A549 (cell line): ENCODE results near the gene ABCA1. TPM values are rescaled to one million over a fixed set of nuclear protein-coding genes. Genes with fewer than 3 reads are reported as not detected.

Experiments
- ATAC-seq, 2 experiments: fragments of 200-7000 bp in 1 of 2; fragments of >200 bp in 1 of 2; cut with Nextera tagmentation in 1 of 2; cut with Tn5 transposase in 1 of 2; 3 replicates each; pipeline versions ENCODE4 v1.8.0 to v1.9.1; 2018 to 2020; ENCODE audit warnings: mild to moderate bottlenecking in 1 of 2, moderate library complexity in 1 of 2
- CTCF ChIA-PET: fragments of 300-600 bp; sonication (Branson Sonifier 250); formaldehyde crosslinking; extraction: SDS; loops from one replicate; lab custom pipeline; 2021; ENCODE audit warnings: antibody characterized with exemption, inconsistent platforms; lab: Yijun Ruan, JAX
- POLR2A ChIA-PET: fragments of 350-600 bp; formaldehyde crosslinking; extraction: SDS; loops from one replicate; lab custom pipeline; 2021; ENCODE audit warnings: antibody characterized with exemption, inconsistent platforms; lab: Yijun Ruan, JAX
- DNase-seq, 2 experiments: peaks; one replicate each; pipeline versions ENCODE4 v3.0.0 to v3.0.0-alpha.2; 2011 to 2016; ENCODE audit warnings: low read depth in 1 of 2, low spot score in 1 of 2
- FAIRE-seq: peaks from 2 replicates; lab custom pipeline; 2011; peaks lifted over from hg19 to GRCh38; lab: Jason Lieb, UNC
- H3K27ac ChIP-seq, 2 experiments: fragments of >200 bp; sonication (Bioruptor Twin); formaldehyde crosslinking; 3 replicates each; pipeline ENCODE4 v1.5.1; 2016 to 2017
- H3K4me1 ChIP-seq: fragments of >200 bp; sonication (Bioruptor Twin); formaldehyde crosslinking; 3 replicates; pipeline ENCODE4 v1.6.1; 2016
- H3K4me2 ChIP-seq: fragments of >200 bp; sonication (Bioruptor Twin); formaldehyde crosslinking; 3 replicates; pipeline ENCODE4 v1.6.1; 2016
- H3K4me3 ChIP-seq: fragments of >200 bp; sonication (Bioruptor Twin); formaldehyde crosslinking; 3 replicates; pipeline ENCODE4 v1.5.1; 2016
- H3K9me3 ChIP-seq: fragments of >200 bp; sonication (Bioruptor Twin); formaldehyde crosslinking; 3 replicates; pipeline ENCODE4 v1.6.1; 2016
- BHLHE40 ChIP-seq: IDR thresholded peaks from 2 replicates; pipeline ENCODE4 v1.6.1; 2012; ENCODE audit warnings: low read depth, low read length, inconsistent platforms
- CEBPB ChIP-seq, 2 experiments: fragments of >200 bp in 1 of 2; sonication (Bioruptor Twin) in 1 of 2; formaldehyde crosslinking in 1 of 2; IDR thresholded peaks; 2 replicates each; pipeline ENCODE4 v1.6.1; 2012 to 2016
- CHD2 ChIP-seq: fragments of 150-350 bp; IDR thresholded peaks from 2 replicates; pipeline ENCODE4 v1.6.1; 2014; ENCODE audit warnings: low read length; ENCODE audit not compliant: partially characterized antibody
- CHD4 ChIP-seq: fragments of 200-600 bp; sonication (generic); IDR thresholded peaks from 2 replicates; pipeline ENCODE4 v1.6.1; 2016; ENCODE audit warnings: antibody characterized with exemption, mild to moderate bottlenecking, borderline replicate concordance
- E2F6 ChIP-seq: IDR thresholded peaks from 2 replicates; pipeline ENCODE4 v1.6.1; 2012; ENCODE audit warnings: low read depth, borderline replicate concordance
- ELK1 ChIP-seq: fragments of 150-350 bp; IDR thresholded peaks from 2 replicates; pipeline ENCODE4 v1.6.1; 2014; ENCODE audit warnings: low read depth, mild to moderate bottlenecking, low read length
- ESRRA ChIP-seq: fragments of 150-350 bp; IDR thresholded peaks from 2 replicates; pipeline ENCODE4 v1.6.1; 2014; ENCODE audit warnings: mild to moderate bottlenecking, low read length, borderline replicate concordance
- FOSB ChIP-seq: fragments of 250-450 bp; sonication (Bioruptor Pico); IDR thresholded peaks from 2 replicates; pipeline ENCODE4 v1.5.0; 2020; ENCODE audit warnings: mild to moderate bottlenecking, moderate library complexity
- FOSL2 ChIP-seq, 2 experiments: fragments of 450-650 bp in 1 of 2; fragments of >200 bp in 1 of 2; sonication (Bioruptor Twin) in 1 of 2; formaldehyde crosslinking; IDR thresholded peaks; 2 replicates each; pipeline versions ENCODE4 v1.5.0 to v1.6.1; 2016 to 2020; ENCODE audit warnings: mild to moderate bottlenecking in 1 of 2, moderate library complexity in 1 of 2
- FOXS1 ChIP-seq: fragments of 250-450 bp; sonication (Bioruptor Pico); IDR thresholded peaks from 2 replicates; pipeline ENCODE4 v1.5.0; 2020; ENCODE audit warnings: mild to moderate bottlenecking, moderate library complexity
- HOXA7 ChIP-seq: fragments of 250-450 bp; sonication (Bioruptor Pico); IDR thresholded peaks from 2 replicates; pipeline ENCODE4 v1.5.0; 2020; ENCODE audit warnings: mild to moderate bottlenecking, moderate library complexity
- HOXB13 ChIP-seq: fragments of 250-450 bp; sonication (Bioruptor Pico); IDR thresholded peaks from 2 replicates; pipeline ENCODE4 v1.5.0; 2020; ENCODE audit warnings: low read depth, mild to moderate bottlenecking, moderate library complexity
- JUN ChIP-seq, 2 experiments: fragments of >200 bp; sonication (Bioruptor Twin); formaldehyde crosslinking; IDR thresholded peaks; 2 replicates in 1 of 2; 3 replicates in 1 of 2; pipeline ENCODE4 v1.6.1; 2016 to 2017
- NR3C1 ChIP-seq: fragments of >200 bp; sonication (Bioruptor Twin); formaldehyde crosslinking; IDR thresholded peaks from 3 replicates; pipeline ENCODE4 v1.6.1; 2017
- PHF8 ChIP-seq: fragments of 200-600 bp; sonication (generic); IDR thresholded peaks from 2 replicates; pipeline ENCODE4 v1.6.1; 2016; ENCODE audit warnings: low read depth, mild to moderate bottlenecking, antibody characterized with exemption, moderate library complexity, borderline replicate concordance
- ZC3H11A ChIP-seq: fragments of 450-650 bp; IDR thresholded peaks from 2 replicates; pipeline ENCODE4 v1.6.1; 2014; ENCODE audit warnings: antibody characterized with exemption, mild to moderate bottlenecking
- ZSCAN20 ChIP-seq: fragments of 250-450 bp; sonication (Bioruptor Pico); IDR thresholded peaks from 2 replicates; pipeline ENCODE4 v1.8.0; 2022; ENCODE audit warnings: mild to moderate bottlenecking, moderate library complexity
- WGBS: methylation state at CpG from one replicate; pipeline ENCODE4 v1.1.6; 2017; ENCODE audit errors: missing lambda C conversion rate; 5-methylcytosine and 5-hydroxymethylcytosine counted together
- polyA plus RNA-seq, 4 experiments: library from polyadenylated mRNA; depleted of rRNA in 3 of 4; stranded (reverse); fragments of >200 nt; fragmentation: RNase III in 1 of 4; extraction: RNeasy Plus Mini Kit Qiagen cat#74134 plus additional on column Dnase treatment in 1 of 4; gene quantifications; 2 replicates in 3 of 4; 3 replicates in 1 of 4; pipeline ENCODE4 v1.2.3, GENCODE V29; 2011 to 2017

ABCA1 gene
- polyA plus RNA-seq, 2 of the 4 experiments (the other 2 are of a cell fraction) = 3.6 to 12.0 TPM

DNA sequence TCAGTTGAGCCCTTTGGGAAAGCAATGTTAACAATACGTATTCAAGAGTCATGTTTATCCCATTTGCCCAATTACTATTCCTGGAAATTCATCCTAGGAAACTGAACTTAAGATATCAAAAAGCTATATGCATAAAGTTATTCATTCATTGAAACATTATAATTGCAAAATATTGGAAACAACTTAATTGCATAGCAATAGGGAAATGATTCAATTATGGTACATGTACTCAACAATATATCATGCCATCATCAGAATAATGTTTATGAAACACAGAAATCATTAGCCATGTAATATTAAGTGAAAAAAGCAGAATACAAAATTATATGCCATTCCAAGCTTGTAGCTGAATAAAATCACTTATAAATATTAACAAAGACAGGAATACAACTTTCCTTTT is 35.3 kb downstream of the ABCA1 start:
- no peaks in the 10 kb centered on the region for H3K4me1 ChIP-seq
- no peak for ATAC-seq
- 96% methylated on average over 1 of the region's 1 CpG for WGBS
- no peak for DNase-seq
- CTCF ChIA-PET = interaction anchor here (1.1 to 1.6 kb wide), 4 partner anchors 13 to 265 kb away, joined by 3 to 6 read pairs (median 4); no protein-coding TSS in a partner anchor
- H3K4me2 ChIP-seq = no peak overlapping the region
- FAIRE-seq = no peak
- H3K9me3 ChIP-seq = no peaks in the 10 kb centered on the region
- no peak overlapping the region for H3K27ac ChIP-seq
- TF ChIP-seq E2F6 (no peak), ZSCAN20 (CRISPR knock-in tag) (no peak), JUN (IDR thresholded peaks at IDR 0.05) (no peak), PHF8 (no peak), CHD4 (no peak), NR3C1 (no peak)
- POLR2A ChIA-PET = no interaction called here
- H3K4me3 ChIP-seq = no peak overlapping the region

DNA sequence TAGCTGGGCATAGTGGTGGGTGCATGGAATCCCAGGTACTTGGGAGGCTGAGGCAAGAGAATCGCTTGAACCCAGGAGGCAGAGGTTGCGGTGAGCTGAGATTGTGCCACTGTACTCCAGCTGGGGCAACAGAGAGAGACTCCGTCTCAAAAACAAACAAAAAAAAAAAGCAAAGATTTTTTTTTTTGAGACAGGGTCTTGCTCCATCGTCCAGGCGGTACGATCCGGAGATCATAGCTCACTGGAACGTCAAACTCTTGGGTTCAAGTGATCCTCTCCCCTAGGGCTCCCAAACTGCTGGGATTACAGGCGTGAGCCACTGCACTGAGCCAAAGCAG is 37.6 kb downstream of the ABCA1 start:
- Histone ChIP-seq H3K27ac (no peak overlapping the region), H3K4me3 (no peak overlapping the region), H3K4me2 (no peak overlapping the region), H3K4me1 (no peaks in the 10 kb centered on the region), H3K9me3 (no peaks in the 10 kb centered on the region)
- ATAC-seq = no peak
- 94% methylated on average over 9 of the region's 9 CpGs for WGBS
- TF ChIP-seq HOXB13 (CRISPR knock-in tag) (no peak), HOXA7 (CRISPR knock-in tag) (no peak), FOSB (CRISPR knock-in tag) (no peak), E2F6 (no peak), NR3C1 (no peak), ZC3H11A (no peak)
- ChIA-PET CTCF (interaction anchor here (0.9 kb wide), 1 partner anchor 36 kb away, joined by 3 read pairs; no protein-coding TSS in a partner anchor), POLR2A (no interaction called here)
- FAIRE-seq = no peak
- no peak for DNase-seq

DNA sequence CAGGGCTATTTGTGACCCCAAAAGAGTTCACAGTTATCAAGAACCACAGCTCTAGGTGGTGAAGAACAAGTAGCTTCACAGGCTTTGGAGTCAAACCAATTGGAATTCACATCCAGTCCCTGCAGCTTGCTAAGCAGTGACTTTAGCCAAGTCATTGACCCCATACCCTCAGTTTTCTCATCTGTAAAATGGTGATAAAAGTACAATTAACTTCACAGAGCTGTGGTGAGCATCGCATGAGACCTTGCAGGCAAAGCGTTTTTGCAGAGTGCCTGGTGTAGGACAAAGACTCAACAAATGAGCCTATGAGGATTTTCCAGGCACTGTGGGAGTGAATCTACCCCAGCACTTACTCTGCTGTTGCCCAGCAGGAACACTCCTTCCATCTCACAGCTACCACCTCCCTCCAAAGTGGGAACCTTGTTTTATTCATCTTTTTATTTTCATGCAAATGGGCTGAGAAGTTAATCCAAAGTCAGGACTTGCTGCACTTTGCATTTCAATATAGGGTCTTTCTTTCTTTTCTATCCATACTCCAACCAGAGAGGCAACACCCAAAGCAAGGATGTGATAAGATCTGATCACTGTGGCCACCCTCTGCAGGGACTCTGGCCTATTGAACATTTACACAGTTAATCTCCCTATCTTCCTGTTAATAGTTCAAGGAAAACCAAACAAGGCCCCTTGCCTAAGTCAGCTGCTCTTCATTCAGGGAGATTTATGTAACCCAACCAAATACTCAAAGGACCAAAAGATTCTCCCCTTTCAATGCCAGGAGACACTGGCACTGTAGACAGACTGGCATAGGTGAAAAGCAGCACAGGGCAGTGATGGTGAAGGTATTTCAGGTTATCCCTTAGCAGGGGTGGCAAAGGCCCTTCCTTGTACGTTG is 41.9 kb downstream of the ABCA1 start:
- no peaks in the 10 kb centered on the region for H3K4me1 ChIP-seq
- TF ChIP-seq ELK1 (no peak), ESRRA (no peak), FOXS1 (CRISPR knock-in tag) (no peak), FOSL2 (IDR thresholded peaks at IDR 0.05) (no peak), FOSL2 (CRISPR knock-in tag; IDR thresholded peaks at IDR 0.05) (no peak), CEBPB (IDR thresholded peaks at IDR 0.05) (no peak), CHD2 (no peak), BHLHE40 (no peak)
- ATAC-seq = no peak
- CTCF ChIA-PET = interaction anchor here (0.7 to 2.8 kb wide), 5 partner anchors 11 to 530 kb away, joined by 3 to 13 read pairs (median 4); no protein-coding TSS in a partner anchor
- no peaks in the 10 kb centered on the region for H3K9me3 ChIP-seq
- 77% methylated on average over 3 of the region's 3 CpGs for WGBS
- no peak overlapping the region for H3K4me2 ChIP-seq
- FAIRE-seq = no peak
- H3K4me3 ChIP-seq = no peak overlapping the region
- H3K27ac ChIP-seq = no peak overlapping the region
- DNase-seq = no peak
- POLR2A ChIA-PET = no interaction called here
